Mammary epithelial cell (primary cell): Measurements from ENCODE around the gene DAD1.

Experiments used
- EZH2 ChIP-seq: IDR thresholded peaks from 2 replicates; pipeline ENCODE4 v1.6.1; 2012; ENCODE audit warnings: low read length, inconsistent platforms, borderline replicate concordance
- TF ChIP-seq, protein P1 (sequence below), 2 donors: IDR thresholded peaks in 1 of 2; conservative IDR thresholded peaks in 1 of 2; 2 replicates each; pipeline ENCODE4 v1.5.1; 2011 to 2012; ENCODE audit warnings: inconsistent platforms in 2 of 2, low read length in 2 of 2, mild to moderate bottlenecking in 2 of 2, control low read depth in 1 of 2, low read depth in 1 of 2; ENCODE audit not compliant: insufficient read depth in 1 of 2; ENCODE audit errors: extremely low read depth in 1 of 2

DNA sequence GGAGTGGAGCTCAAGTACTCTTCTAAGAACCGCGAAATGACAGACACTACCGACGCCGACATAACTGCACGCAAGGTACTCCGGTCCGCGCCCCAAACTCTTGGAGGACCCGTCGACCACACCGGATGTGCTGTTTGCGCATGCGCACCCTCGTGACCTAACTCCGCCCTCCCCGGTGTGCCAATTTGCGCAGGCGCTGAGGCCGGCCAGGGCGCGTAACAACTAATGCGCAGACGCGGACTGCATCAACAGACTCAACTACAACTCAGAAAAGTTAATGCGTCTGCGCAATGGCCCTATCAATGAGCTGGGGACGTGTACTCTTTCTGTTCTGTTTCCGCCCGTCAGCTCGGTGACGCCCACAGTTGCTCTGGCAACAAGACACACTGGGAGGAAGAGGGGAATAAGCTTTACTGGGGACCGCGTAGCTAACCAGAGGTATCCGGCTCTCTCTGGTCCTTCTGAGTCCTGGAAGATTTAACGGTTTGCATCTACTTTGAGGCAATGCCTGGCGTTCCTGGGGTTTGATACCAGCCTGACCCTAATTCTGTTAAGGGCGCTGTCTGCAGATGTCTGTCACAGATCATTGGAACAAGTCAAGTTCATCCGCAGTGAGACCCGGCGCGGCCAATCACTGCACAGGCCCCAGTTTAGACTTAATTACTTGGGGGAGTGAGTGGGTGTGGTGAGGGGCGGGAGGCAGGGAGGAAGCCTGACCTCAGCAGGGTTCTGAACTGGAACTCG, at the start of gene DAD1:
- TF ChIP-seq, protein P1, sequence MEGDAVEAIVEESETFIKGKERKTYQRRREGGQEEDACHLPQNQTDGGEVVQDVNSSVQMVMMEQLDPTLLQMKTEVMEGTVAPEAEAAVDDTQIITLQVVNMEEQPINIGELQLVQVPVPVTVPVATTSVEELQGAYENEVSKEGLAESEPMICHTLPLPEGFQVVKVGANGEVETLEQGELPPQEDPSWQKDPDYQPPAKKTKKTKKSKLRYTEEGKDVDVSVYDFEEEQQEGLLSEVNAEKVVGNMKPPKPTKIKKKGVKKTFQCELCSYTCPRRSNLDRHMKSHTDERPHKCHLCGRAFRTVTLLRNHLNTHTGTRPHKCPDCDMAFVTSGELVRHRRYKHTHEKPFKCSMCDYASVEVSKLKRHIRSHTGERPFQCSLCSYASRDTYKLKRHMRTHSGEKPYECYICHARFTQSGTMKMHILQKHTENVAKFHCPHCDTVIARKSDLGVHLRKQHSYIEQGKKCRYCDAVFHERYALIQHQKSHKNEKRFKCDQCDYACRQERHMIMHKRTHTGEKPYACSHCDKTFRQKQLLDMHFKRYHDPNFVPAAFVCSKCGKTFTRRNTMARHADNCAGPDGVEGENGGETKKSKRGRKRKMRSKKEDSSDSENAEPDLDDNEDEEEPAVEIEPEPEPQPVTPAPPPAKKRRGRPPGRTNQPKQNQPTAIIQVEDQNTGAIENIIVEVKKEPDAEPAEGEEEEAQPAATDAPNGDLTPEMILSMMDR (conservative IDR thresholded peaks at IDR 0.05 in 1 of 2, IDR thresholded peaks at IDR 0.05 in 1 of 2; ENCODE audit: extremely low read depth in 1 of 2, insufficient read depth in 1 of 2, low read depth in 1 of 2, low read length in 2 of 2) = no peak
- TF ChIP-seq EZH2 = no peak
